CD14-positive monocyte (primary cell): ENCODE measurements around the gene GLMP. TPM values are rescaled to one million over a fixed set of nuclear protein-coding genes. Genes with fewer than 3 reads are reported as not detected.

Experiments used
- DNase-seq, 3 donors: peaks; one replicate each; pipeline ENCODE4 v3.0.0-alpha.2; 2011 to 2022
- H2AFZ ChIP-seq: 2 replicates; pipeline ENCODE4 v1.6.0; 2012; ENCODE audit warnings: mild to moderate bottlenecking, low read depth, low read length, inconsistent platforms; ENCODE audit not compliant: insufficient read depth, poor library complexity, severe bottlenecking
- H3K27ac ChIP-seq, 2 donors: 1 replicate in 1 of 2; 2 replicates in 1 of 2; pipeline ENCODE4 v1.5.1; 2012 to 2013; ENCODE audit warnings: low read length in 2 of 2, control low read depth in 1 of 2, inconsistent platforms in 1 of 2, low read depth in 1 of 2, mild to moderate bottlenecking in 1 of 2
- H3K27me3 ChIP-seq, 2 donors: one replicate each; pipeline versions ENCODE4 v1.6.0 to v1.6.1; 2011 to 2013; ENCODE audit warnings: low read length in 2 of 2; ENCODE audit not compliant: control insufficient read depth in 2 of 2, insufficient read depth in 2 of 2
- H3K36me3 ChIP-seq, 2 donors: replicated peaks in 1 of 2; 1 replicate in 1 of 2; 2 replicates in 1 of 2; pipeline versions ENCODE4 v1.5.1 to v1.6.1; 2012 to 2013; ENCODE audit warnings: low read length in 2 of 2, control low read depth in 1 of 2, inconsistent platforms in 1 of 2, mild to moderate bottlenecking in 1 of 2; ENCODE audit not compliant: insufficient read depth in 2 of 2, control insufficient read depth in 1 of 2
- H3K4me1 ChIP-seq, 2 donors: 1 replicate in 1 of 2; 2 replicates in 1 of 2; pipeline versions ENCODE4 v1.5.1 to v1.6.1; 2012 to 2013; ENCODE audit warnings: low read length in 2 of 2, control low read depth in 1 of 2, inconsistent platforms in 1 of 2, mild to moderate bottlenecking in 1 of 2, moderate library complexity in 1 of 2; ENCODE audit not compliant: insufficient read depth in 2 of 2, control insufficient read depth in 1 of 2
- H3K4me2 ChIP-seq: replicated peaks from 2 replicates; pipeline ENCODE3; 2012; ENCODE audit warnings: low read length, moderate library complexity, mild to moderate bottlenecking; ENCODE audit not compliant: poor library complexity, severe bottlenecking; ENCODE audit errors: extremely low read depth
- H3K4me3 ChIP-seq, 3 experiments: fragments of 200-600 bp in 1 of 3; sonication (generic) in 1 of 3; replicated peaks in 1 of 3; 1 replicate in 2 of 3; 2 replicates in 1 of 3; pipeline ENCODE4 v1.5.1; 2011 to 2013; ENCODE audit warnings: low read length in 3 of 3, mild to moderate bottlenecking in 3 of 3, control low read depth in 2 of 3, low read depth in 2 of 3, inconsistent platforms in 1 of 3, moderate library complexity in 1 of 3
- H3K79me2 ChIP-seq: 2 replicates; pipeline ENCODE4 v1.6.0; 2012; ENCODE audit warnings: mild to moderate bottlenecking, control low read depth, inconsistent platforms, low read length, moderate library complexity; ENCODE audit not compliant: insufficient read depth
- H3K9ac ChIP-seq: 2 replicates; pipeline ENCODE4 v1.6.0; 2017; ENCODE audit warnings: low read length, mild to moderate bottlenecking; ENCODE audit not compliant: insufficient read depth, poor library complexity, severe bottlenecking
- H3K9me3 ChIP-seq, 2 donors: replicated peaks in 1 of 2; 1 replicate in 1 of 2; 2 replicates in 1 of 2; pipeline versions ENCODE4 v1.5.1 to v1.6.1; 2012 to 2013; ENCODE audit warnings: low read length in 2 of 2, control low read depth in 1 of 2; ENCODE audit not compliant: control insufficient read depth in 1 of 2, insufficient read depth in 1 of 2
- H4K20me1 ChIP-seq: 2 replicates; pipeline ENCODE4 v1.6.0; 2012; ENCODE audit warnings: mild to moderate bottlenecking, low read length, control low read depth, moderate library complexity; ENCODE audit not compliant: insufficient read depth
- H3K27ac Mint-ChIP-seq, 7 donors: one replicate each; pipeline ENCODE4 v1.8.0; 2020; ENCODE audit warnings: mild to moderate bottlenecking in 7 of 7, mixed read lengths in 7 of 7, moderate library complexity in 6 of 7, inconsistent platforms in 2 of 7
- H3K27me3 Mint-ChIP-seq, 3 donors: one replicate each; pipeline ENCODE4 v1.8.0; 2021 to 2022; ENCODE audit warnings: low read depth in 3 of 3, mild to moderate bottlenecking in 3 of 3, mixed read lengths in 3 of 3, moderate library complexity in 3 of 3, inconsistent platforms in 1 of 3
- H3K36me3 Mint-ChIP-seq, 2 donors: one replicate each; pipeline ENCODE4 v1.8.0; 2020; ENCODE audit warnings: mixed read lengths in 2 of 2, inconsistent platforms in 1 of 2, mild to moderate bottlenecking in 1 of 2
- H3K4me1 Mint-ChIP-seq: one replicate; pipeline ENCODE4 v1.8.0; 2020; ENCODE audit warnings: mild to moderate bottlenecking, mixed read lengths
- H3K4me3 Mint-ChIP-seq, 2 donors: one replicate each; pipeline ENCODE4 v1.8.0; 2020; ENCODE audit warnings: mild to moderate bottlenecking in 2 of 2, mixed read lengths in 2 of 2, moderate library complexity in 1 of 2
- H3K9me3 Mint-ChIP-seq, 7 donors: one replicate each; pipeline ENCODE4 v1.8.0; 2020 to 2022; ENCODE audit warnings: mixed read lengths in 7 of 7, mild to moderate bottlenecking in 6 of 7, moderate library complexity in 6 of 7, inconsistent platforms in 2 of 7
- CTCF ChIP-seq: fragments of 200-600 bp; IDR thresholded peaks from one replicate; pipeline ENCODE4 v1.8.0; 2022; ENCODE audit warnings: antibody characterized with exemption, mild to moderate bottlenecking
- WGBS: methylation state at CpG from one replicate; pipeline ENCODE4 v1.1.5; 2013; ENCODE audit warnings: missing lambda C conversion rate; ENCODE audit not compliant: insufficient coverage; 5-methylcytosine and 5-hydroxymethylcytosine counted together
- intact Hi-C, 2 donors: fragments of 100-400 bp; cut with micrococcal nuclease; formaldehyde crosslinking; loops; one replicate each; pipeline versions ENCODE4 v1.15.0 to v1.15.1; 2023
- polyA plus RNA-seq, 3 donors: library from polyadenylated mRNA; depleted of rRNA in 1 of 3; unstranded in 2 of 3; stranded (reverse) in 1 of 3; fragments of 300-500 nt in 2 of 3; fragments of >200 nt in 1 of 3; fragmentation: Illumina TruSeq in 2 of 3; gene quantifications; 1 replicate in 2 of 3; 2 replicates in 1 of 3; pipeline ENCODE4 v1.2.3, GENCODE V29; 2012 to 2021

Gene GLMP
- polyA plus RNA-seq, 3 donors: 24.3 to 59.6 (median 34.7) TPM

- H3K27me3 Mint-ChIP-seq: peaks cover 8 to 11% (median 9%) of the 10 kb centered on the region in 3 donors
- H3K9me3 ChIP-seq: no peaks in the 10 kb centered on the region
- H3K4me3 Mint-ChIP-seq: no peak overlapping the region
- H3K27ac Mint-ChIP-seq: no peak overlapping the region
- H3K36me3 ChIP-seq: no peaks in the 10 kb centered on the region
- no peak overlapping the region for H3K9ac ChIP-seq
- H4K20me1 ChIP-seq: no peaks in the 10 kb centered on the region
- DNase-seq: no peak
- no peaks in the 10 kb centered on the region for H3K36me3 Mint-ChIP-seq
- no peak overlapping the region for H3K4me2 ChIP-seq
- H3K4me1 Mint-ChIP-seq: peaks cover 4% of the 10 kb centered on the region
- H3K9me3 Mint-ChIP-seq: peaks cover 0 to 2% (median 0%) of the 10 kb centered on the region in 7 donors
- peaks cover 4 to 8% of the 10 kb centered on the region in 2 donors for H3K27me3 ChIP-seq
- no peak overlapping the region for H3K27ac ChIP-seq
- H2AFZ ChIP-seq: no peak overlapping the region
- no peak for TF ChIP-seq CTCF
- peaks cover 5 to 6% of the 10 kb centered on the region in 2 donors for H3K4me1 ChIP-seq
- H3K4me3 ChIP-seq: no peak overlapping the region
- intact Hi-C loops: no loop called here
- no CpG with 5 or more reads among the region's 1 CpG for WGBS
- peaks cover 7% of the 10 kb centered on the region for H3K79me2 ChIP-seq
Measured at GRCh38 chr1:156342166-156342955, 46.9 kb upstream of the GLMP start.

- Histone ChIP-seq H3K36me3 (peaks cover 25 to 26% of the 10 kb centered on the region in 2 donors), H3K27me3 (no peaks in the 10 kb centered on the region), H3K4me1 (peaks cover 18 to 20% of the 10 kb centered on the region in 2 donors), H3K79me2 (peaks cover 43% of the 10 kb centered on the region), H3K4me2 (peak within 1 kb of the TSS; percentile 87), H4K20me1 (peaks cover 31% of the 10 kb centered on the region), H3K9ac (peak within 1 kb of the TSS; percentile 55), H3K27ac (peak within 1 kb of the TSS; percentile 57 to 66), H3K9me3 (no peaks in the 10 kb centered on the region), H3K4me3 (peak within 1 kb of the TSS; percentile 53 to 94 (median 84)), H2AFZ (peak within 1 kb of the TSS; percentile 87)
- H3K9me3 Mint-ChIP-seq: peaks cover 0 to 2% (median 0%) of the 10 kb centered on the region in 7 donors
- peaks cover 18% of the 10 kb centered on the region for H3K4me1 Mint-ChIP-seq
- H3K36me3 Mint-ChIP-seq: peaks cover 24 to 26% of the 10 kb centered on the region in 2 donors
- no peak for TF ChIP-seq CTCF
- H3K27me3 Mint-ChIP-seq: peaks cover 0 to 2% (median 0%) of the 10 kb centered on the region in 3 donors
- peak within 1 kb of the TSS; percentile 98 for H3K4me3 Mint-ChIP-seq
- H3K27ac Mint-ChIP-seq: peak within 1 kb of the TSS; percentile 91 to 98 (median 96)
- DNase-seq: peak; percentile 99
- under 1% methylated on average over 37 of the region's 47 CpGs for WGBS
- intact Hi-C loops: loop anchor here in 1 of 2 donors (10.0 kb wide), 1 partner anchor 64 kb away; no protein-coding TSS in a partner anchor
Measured at GRCh38 chr1:156338180-156338976, 42.9 kb upstream of the GLMP start, which contains the start of the genes CCT3 and TSACC. CCT3 (minus strand) TSS chr1:156338292; CDS start chr1:156338184, 108 bp downstream. TSACC (plus strand) TSS chr1:156338526; CDS start chr1:156339758, 1,232 bp downstream.
